ENCODE measurements around the gene SH3TC2. TPM values are rescaled to one million over a fixed set of nuclear protein-coding genes. Genes with fewer than 3 reads are reported as not detected.

Gene SH3TC2
- total and polyA plus RNA-seq, 2 experiments from 2014 or later, result 0.78 to 1.3 TPM

- H3K4me1 ChIP-seq (ENCODE audit: low read depth), result no peaks in the 10 kb centered on the region
- TF ChIP-seq CTCF (IDR thresholded peaks at IDR 0.05; ENCODE audit: low read depth, low read length), result no peak
- H3K27me3 ChIP-seq, result no peaks in the 10 kb centered on the region
- H3K9me3 ChIP-seq (ENCODE audit: low read depth), result no peaks in the 10 kb centered on the region
- no peak overlapping the region for H3K4me3 ChIP-seq
- no peaks in the 10 kb centered on the region for H3K36me3 ChIP-seq
- H3K27ac ChIP-seq, result no peak overlapping the region
- no peak for DNase-seq (ENCODE audit: low read depth in 1 of 2, low spot score in 1 of 2)
Measured at GRCh38 chr5:149071756-149072155, 8.9 kb upstream of the SH3TC2 start.

- Histone ChIP-seq H3K27me3 (no peaks in the 10 kb centered on the region), H3K27ac (no peak overlapping the region), H3K9me3 (ENCODE audit: low read depth) (no peaks in the 10 kb centered on the region), H3K4me3 (no peak overlapping the region), H3K4me1 (ENCODE audit: low read depth) (no peaks in the 10 kb centered on the region), H3K36me3 (no peaks in the 10 kb centered on the region)
- no peak for TF ChIP-seq CTCF (IDR thresholded peaks at IDR 0.05; ENCODE audit: low read depth, low read length)
- no peak for DNase-seq (ENCODE audit: low read depth in 1 of 2, low spot score in 1 of 2)
Measured at GRCh38 chr5:149071216-149071615, 8.4 kb upstream of the SH3TC2 start.

- H3K9me3 ChIP-seq (ENCODE audit: low read depth), result no peaks in the 10 kb centered on the region
- H3K36me3 ChIP-seq, result no peaks in the 10 kb centered on the region
- no peak for TF ChIP-seq CTCF (IDR thresholded peaks at IDR 0.05; ENCODE audit: low read depth, low read length)
- no peak overlapping the region for H3K27ac ChIP-seq
- no peaks in the 10 kb centered on the region for H3K4me1 ChIP-seq (ENCODE audit: low read depth)
- DNase-seq (ENCODE audit: low read depth in 1 of 2, low spot score in 1 of 2), result no peak
- no peak overlapping the region for H3K4me3 ChIP-seq
- no peaks in the 10 kb centered on the region for H3K27me3 ChIP-seq
Measured at GRCh38 chr5:149069711-149070110, 6.8 kb upstream of the SH3TC2 start.

- peaks cover 24% of the 10 kb centered on the region for H3K4me1 ChIP-seq (ENCODE audit: low read depth)
- H3K27ac ChIP-seq, result no peak overlapping the region
Measured at GRCh38 chr5:149063896-149064478, 1.1 kb upstream of the SH3TC2 start.

GRCh38 chr5:149062371-149063016 lies 368 bp downstream of the SH3TC2 start:
- peak overlapping the region; percentile 72 for H3K27ac ChIP-seq
- H3K9me3 ChIP-seq (ENCODE audit: low read depth), result no peaks in the 10 kb centered on the region
- H3K4me3 ChIP-seq, result no peak overlapping the region
- TF ChIP-seq CTCF (IDR thresholded peaks at IDR 0.05; ENCODE audit: low read depth, low read length), result no peak
- H3K36me3 ChIP-seq, result no peaks in the 10 kb centered on the region
- no peaks in the 10 kb centered on the region for H3K27me3 ChIP-seq
- peaks cover 24% of the 10 kb centered on the region for H3K4me1 ChIP-seq (ENCODE audit: low read depth)
- DNase-seq (ENCODE audit: low read depth in 1 of 2, low spot score in 1 of 2), result peak in 1 of 2 donors; percentile 77

More at GRCh38 chr5:149063896-149064478, 1.1 kb upstream of the SH3TC2 start:
- no peak for TF ChIP-seq CTCF (IDR thresholded peaks at IDR 0.05; ENCODE audit: low read depth, low read length)
- Histone ChIP-seq H3K4me3 (no peak overlapping the region), H3K27me3 (no peaks in the 10 kb centered on the region), H3K36me3 (no peaks in the 10 kb centered on the region), H3K9me3 (ENCODE audit: low read depth) (no peaks in the 10 kb centered on the region)
- DNase-seq (ENCODE audit: low read depth in 1 of 2, low spot score in 1 of 2), result no peak

All from cardiac muscle cell (in vitro differentiated cells and primary cell).